ENCODE measurements around the gene TEN1. TPM values are rescaled to one million over a fixed set of nuclear protein-coding genes. Genes with fewer than 3 reads are reported as not detected.

Gene TEN1
- total and polyA plus RNA-seq, 2 of the 13 experiments (the other 11 are each of a cell fraction or from before 2014, with no cell fraction given): 18.0 to 21.3 TPM

DNA sequence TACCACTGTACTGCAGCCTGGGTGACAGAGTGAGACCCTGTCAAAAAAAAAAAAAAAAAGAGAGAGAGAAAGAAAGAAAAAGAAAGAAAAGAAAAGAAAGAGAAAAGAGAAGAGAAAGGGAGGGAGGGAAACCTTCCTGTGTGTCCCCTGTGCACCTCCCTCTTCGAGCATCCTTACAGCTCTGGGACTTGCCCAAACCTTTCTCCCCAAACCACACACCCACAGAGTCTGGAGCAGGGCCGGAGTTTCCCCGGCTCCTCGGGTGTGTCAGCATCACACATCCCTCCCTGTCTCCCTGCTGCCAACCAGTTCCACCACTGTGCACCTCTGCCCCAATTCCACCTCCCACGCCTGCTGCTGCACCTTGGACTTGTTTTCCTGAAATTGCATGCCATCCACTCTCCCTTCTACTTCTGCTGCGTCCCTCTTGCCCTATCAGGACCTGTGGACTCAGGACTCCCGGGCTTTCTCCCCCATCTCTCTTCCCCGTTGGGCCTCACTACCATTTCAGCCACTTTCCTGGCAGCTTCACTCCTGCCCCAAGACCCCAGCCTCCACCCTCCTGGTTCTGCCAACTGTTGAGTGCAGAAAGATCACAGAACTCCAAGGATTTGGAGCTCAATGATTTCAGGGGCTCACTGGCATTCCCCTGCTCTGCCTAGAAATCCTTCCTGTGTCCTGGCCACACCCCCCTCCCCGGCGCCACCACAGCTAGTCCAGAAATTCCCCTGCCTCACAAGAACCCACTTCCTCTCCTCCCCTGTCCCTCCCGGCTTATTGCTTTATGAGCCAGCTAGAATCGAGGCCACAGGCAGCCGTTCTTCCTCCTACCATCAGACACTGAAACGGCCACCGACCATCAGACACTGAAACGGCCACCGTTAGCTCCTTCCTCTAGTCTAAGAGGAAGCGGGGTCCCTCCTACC lies 17.9 kb downstream of the TEN1 start (continued):
- TF ChIP-seq TCF7L2 (IDR thresholded peaks at IDR 0.05; ENCODE audit: low read depth, low read length) (no peak), PHF20 (CRISPR knock-in tag; IDR thresholded peaks at IDR 0.05) (no peak), ATRX (CRISPR knock-in tag; IDR thresholded peaks at IDR 0.05; ENCODE audit: borderline replicate concordance) (no peak), SKI (IDR thresholded peaks at IDR 0.05; ENCODE audit: partially characterized antibody) (peak; percentile 88), ARNTL (CRISPR knock-in tag; IDR thresholded peaks at IDR 0.05) (peak; percentile 62; the same call in 1 of the 2 replicates), NR0B2 (CRISPR knock-in tag; IDR thresholded peaks at IDR 0.05) (no peak), ZNF501 (CRISPR knock-in tag; IDR thresholded peaks at IDR 0.05) (peak; percentile 53), ZNF510 (CRISPR knock-in tag; IDR thresholded peaks at IDR 0.05; ENCODE audit: low read depth) (no peak; the same call in 1 of the 2 replicates), DPF2 (CRISPR knock-in tag; IDR thresholded peaks at IDR 0.05; ENCODE audit: borderline replicate concordance, low read depth) (peak; percentile 94), HOXD1 (CRISPR knock-in tag; IDR thresholded peaks at IDR 0.05) (no peak), ZNF83 (CRISPR knock-in tag; IDR thresholded peaks at IDR 0.05; ENCODE audit: borderline replicate concordance) (no peak), KMT2A (CRISPR knock-in tag; IDR thresholded peaks at IDR 0.05) (peak; percentile 83), MEIS1 (CRISPR knock-in tag; IDR thresholded peaks at IDR 0.05; ENCODE audit: borderline replicate concordance) (peak; percentile 66; the same call in 1 of the 2 replicates), SIX1 (CRISPR knock-in tag; IDR thresholded peaks at IDR 0.05; ENCODE audit: borderline replicate concordance) (peak; percentile 56; the same call in 1 of the 2 replicates)
- TF ChIP-seq, protein P1, sequence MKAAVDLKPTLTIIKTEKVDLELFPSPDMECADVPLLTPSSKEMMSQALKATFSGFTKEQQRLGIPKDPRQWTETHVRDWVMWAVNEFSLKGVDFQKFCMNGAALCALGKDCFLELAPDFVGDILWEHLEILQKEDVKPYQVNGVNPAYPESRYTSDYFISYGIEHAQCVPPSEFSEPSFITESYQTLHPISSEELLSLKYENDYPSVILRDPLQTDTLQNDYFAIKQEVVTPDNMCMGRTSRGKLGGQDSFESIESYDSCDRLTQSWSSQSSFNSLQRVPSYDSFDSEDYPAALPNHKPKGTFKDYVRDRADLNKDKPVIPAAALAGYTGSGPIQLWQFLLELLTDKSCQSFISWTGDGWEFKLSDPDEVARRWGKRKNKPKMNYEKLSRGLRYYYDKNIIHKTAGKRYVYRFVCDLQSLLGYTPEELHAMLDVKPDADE (CRISPR knock-in tag; IDR thresholded peaks at IDR 0.05): no peak
- TF ChIP-seq, protein P2, sequence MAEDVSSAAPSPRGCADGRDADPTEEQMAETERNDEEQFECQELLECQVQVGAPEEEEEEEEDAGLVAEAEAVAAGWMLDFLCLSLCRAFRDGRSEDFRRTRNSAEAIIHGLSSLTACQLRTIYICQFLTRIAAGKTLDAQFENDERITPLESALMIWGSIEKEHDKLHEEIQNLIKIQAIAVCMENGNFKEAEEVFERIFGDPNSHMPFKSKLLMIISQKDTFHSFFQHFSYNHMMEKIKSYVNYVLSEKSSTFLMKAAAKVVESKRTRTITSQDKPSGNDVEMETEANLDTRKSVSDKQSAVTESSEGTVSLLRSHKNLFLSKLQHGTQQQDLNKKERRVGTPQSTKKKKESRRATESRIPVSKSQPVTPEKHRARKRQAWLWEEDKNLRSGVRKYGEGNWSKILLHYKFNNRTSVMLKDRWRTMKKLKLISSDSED (CRISPR knock-in tag; IDR thresholded peaks at IDR 0.05): no peak
- TF ChIP-seq, protein P3, sequence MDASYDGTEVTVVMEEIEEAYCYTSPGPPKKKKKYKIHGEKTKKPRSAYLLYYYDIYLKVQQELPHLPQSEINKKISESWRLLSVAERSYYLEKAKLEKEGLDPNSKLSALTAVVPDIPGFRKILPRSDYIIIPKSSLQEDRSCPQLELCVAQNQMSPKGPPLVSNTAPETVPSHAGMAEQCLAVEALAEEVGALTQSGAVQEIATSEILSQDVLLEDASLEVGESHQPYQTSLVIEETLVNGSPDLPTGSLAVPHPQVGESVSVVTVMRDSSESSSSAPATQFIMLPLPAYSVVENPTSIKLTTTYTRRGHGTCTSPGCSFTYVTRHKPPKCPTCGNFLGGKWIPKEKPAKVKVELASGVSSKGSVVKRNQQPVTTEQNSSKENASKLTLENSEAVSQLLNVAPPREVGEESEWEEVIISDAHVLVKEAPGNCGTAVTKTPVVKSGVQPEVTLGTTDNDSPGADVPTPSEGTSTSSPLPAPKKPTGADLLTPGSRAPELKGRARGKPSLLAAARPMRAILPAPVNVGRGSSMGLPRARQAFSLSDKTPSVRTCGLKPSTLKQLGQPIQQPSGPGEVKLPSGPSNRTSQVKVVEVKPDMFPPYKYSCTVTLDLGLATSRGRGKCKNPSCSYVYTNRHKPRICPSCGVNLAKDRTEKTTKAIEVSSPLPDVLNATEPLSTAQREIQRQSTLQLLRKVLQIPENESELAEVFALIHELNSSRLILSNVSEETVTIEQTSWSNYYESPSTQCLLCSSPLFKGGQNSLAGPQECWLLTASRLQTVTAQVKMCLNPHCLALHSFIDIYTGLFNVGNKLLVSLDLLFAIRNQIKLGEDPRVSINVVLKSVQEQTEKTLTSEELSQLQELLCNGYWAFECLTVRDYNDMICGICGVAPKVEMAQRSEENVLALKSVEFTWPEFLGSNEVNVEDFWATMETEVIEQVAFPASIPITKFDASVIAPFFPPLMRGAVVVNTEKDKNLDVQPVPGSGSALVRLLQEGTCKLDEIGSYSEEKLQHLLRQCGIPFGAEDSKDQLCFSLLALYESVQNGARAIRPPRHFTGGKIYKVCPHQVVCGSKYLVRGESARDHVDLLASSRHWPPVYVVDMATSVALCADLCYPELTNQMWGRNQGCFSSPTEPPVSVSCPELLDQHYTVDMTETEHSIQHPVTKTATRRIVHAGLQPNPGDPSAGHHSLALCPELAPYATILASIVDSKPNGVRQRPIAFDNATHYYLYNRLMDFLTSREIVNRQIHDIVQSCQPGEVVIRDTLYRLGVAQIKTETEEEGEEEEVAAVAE (CRISPR knock-in tag; IDR thresholded peaks at IDR 0.05; ENCODE audit: borderline replicate concordance): peak; percentile 52; the same call in 1 of the 2 replicates
- TF ChIP-seq, protein P4, sequence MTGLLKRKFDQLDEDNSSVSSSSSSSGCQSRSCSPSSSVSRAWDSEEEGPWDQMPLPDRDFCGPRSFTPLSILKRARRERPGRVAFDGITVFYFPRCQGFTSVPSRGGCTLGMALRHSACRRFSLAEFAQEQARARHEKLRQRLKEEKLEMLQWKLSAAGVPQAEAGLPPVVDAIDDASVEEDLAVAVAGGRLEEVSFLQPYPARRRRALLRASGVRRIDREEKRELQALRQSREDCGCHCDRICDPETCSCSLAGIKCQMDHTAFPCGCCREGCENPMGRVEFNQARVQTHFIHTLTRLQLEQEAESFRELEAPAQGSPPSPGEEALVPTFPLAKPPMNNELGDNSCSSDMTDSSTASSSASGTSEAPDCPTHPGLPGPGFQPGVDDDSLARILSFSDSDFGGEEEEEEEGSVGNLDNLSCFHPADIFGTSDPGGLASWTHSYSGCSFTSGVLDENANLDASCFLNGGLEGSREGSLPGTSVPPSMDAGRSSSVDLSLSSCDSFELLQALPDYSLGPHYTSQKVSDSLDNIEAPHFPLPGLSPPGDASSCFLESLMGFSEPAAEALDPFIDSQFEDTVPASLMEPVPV (CRISPR knock-in tag; IDR thresholded peaks at IDR 0.05): peak; percentile 78

All from HepG2 (cell line).